T follicular helper cell (primary cell): ENCODE measurements around the gene TMEM132C.

Experiments
- DNase-seq: peaks from one replicate; pipeline ENCODE4 v3.0.0-alpha.2; 2020; ENCODE audit warnings: low read depth

Gene TMEM132C

DNA sequence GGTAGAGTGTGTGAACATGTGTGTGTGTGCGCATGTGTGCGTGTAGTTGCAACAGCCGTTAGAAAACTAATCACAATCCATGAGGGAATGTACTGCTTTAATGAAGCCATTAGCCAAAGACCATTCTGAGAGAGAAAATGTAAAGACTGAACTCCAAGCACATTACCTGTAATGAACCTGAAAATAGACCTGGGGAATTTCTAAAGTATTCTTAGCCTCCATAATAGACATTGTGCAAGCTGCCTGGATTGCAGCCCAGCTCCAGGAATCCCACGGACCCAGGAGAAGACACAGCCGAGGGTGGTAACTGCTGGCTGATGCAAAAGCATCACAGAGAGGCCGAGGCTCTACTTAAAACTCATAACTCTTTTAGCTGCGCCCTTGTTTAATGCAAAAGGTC, 400.2 kb downstream of the TMEM132C start:
- DNase-seq: no peak

DNA sequence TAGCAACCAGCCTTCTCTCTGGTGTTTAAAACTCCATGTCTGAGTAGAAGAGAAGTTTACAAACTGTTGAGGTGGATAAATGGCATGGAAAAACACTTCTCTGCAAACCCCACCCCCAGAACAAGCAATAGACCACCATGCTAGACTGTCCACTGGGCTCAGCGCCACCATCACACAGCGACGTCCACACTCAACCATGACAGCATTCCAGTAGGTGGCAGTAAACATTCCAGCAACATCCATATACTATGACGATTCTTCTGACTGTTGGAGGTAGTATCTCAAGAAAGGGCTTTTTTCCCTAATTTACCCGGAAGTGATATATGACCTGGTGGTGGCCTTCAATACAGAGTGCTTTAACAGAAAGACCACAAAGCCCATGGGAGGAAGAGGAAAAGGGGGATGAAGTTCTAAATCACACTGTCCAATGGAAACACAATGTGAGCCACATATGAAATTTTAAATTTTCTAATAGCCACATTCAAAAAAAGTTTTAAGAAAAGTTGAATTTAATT, 404.6 kb downstream of the TMEM132C start:
- no peak for DNase-seq

DNA sequence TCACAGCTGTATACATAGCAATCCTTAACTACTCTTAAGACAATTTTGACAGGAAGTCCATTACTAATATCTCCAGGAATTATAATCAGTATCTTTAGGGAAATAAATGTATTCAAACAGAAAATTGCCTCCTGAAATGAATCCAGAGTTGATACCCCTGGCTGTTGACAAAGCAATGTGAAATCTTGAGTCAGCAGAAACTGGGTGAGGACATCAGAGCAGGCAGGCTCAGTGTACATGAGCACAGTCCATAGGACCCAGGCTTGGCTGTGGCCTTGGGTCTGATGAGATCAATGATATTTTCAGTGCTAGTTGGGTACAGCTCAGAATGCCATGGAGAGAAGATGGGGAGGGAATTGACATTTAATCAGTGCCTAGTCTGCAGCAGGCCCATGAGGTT, 405.5 kb downstream of the TMEM132C start:
- DNase-seq: no peak

DNA sequence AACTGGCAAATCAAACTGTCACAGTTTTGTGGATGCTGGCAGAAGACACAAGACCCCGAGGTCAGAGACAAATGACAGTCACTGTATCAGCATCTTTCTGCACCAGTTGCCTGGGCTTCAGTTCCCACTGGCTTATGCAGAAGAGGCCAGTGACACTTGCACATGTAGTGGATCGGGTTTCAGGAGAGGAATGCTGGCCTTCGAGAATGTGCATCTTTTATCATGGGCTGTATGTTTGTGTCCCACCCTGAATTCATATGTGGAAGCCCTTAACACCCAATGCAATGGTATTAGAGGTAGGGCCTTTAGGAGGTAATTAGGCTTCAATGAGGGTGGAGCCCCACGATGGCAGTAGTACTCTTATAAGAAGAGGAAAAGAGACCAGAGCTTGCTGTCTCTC, 405.9 kb downstream of the TMEM132C start:
- DNase-seq: no peak

DNA sequence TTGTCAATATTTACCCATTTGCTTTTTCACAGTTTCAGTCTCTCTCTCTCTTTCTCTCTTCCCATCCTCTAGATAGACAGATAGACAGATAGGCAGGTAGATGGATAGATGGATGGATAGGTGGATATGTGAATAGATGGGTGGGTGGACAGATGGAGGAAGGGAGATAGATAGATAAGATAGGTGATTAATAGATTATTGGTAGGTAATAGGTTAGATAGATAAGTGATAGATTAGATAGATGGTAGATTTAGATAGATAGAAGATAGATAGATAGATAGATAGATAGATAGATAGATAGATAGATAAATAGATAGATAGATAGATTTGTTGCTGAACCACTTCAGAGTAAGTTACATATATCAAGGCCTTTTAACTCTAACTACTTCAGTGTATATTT, 408.6 kb downstream of the TMEM132C start:
- no peak for DNase-seq

DNA sequence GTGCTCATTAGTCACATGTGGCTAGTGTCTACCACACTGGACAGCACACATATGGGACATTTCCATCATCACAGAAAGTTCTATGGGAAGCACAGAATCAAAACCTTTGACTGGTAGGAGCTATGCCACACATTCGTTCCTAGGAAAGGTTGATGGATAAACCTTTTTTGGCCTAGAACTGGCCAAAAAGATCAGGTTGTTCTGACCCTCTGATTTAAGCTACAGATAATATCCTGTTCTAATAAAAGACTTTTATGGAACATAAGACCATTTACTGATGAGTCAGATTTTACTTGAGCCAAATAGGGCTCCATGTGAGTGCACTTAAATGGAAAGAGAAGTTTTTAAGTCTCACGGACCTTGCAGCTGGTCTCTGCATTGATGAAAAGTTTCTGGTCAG, 413.6 kb downstream of the TMEM132C start:
- DNase-seq: no peak

DNA sequence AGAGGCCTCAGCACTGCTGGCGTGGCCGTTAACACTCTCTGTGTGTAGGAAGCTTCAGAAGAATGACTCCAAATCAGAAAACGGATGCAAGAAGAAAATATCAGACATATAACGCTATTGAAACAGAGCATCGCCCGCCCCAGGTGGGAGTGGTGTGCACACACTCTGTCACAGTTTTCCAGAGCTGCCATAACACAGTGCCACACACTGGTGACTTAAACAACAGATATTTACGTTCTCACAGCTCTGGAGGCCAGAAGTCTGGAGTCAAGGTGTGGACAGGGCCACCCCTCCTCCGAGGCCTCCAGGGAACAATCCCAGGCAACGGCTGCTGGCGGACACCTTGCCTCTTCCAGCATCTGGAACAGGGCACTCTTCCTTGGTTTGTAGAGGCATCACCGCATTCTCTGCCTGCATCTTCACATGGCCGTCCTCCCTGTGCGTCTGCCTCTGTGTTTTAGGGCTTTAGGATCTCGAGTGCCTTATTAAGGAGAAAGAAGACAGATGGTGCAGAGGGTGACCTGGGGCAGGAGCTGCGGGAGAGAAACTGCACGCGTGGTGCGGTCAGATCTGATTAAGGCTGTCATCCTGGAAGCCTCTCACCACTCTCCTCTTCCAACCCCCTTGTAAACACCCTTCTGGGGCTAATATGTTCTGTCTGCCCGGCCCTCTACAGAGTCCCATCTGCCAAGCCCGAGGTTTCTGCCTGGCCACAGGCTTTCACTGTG, 415.7 kb downstream of the TMEM132C start:
- DNase-seq: no peak

DNA sequence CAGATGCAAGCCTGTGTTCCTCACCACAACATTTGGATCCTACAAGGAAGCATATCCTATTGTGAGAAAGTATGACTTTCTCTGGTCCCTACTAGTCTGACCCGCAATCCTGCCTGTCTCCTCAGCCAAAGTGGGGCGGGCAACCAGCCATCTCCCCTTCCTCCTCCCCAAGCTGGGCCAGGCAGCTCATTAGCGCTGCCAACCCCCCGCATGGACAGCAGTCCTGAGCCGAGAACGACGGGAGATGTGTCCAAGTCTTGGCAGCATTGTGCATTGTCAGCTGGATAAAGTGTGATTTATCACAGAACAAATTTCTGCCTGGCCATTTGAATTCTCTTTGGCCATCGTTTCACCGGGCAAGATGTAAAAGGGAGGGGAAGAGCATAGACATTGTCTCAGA, 417.4 kb downstream of the TMEM132C start:
- DNase-seq: no peak

DNA sequence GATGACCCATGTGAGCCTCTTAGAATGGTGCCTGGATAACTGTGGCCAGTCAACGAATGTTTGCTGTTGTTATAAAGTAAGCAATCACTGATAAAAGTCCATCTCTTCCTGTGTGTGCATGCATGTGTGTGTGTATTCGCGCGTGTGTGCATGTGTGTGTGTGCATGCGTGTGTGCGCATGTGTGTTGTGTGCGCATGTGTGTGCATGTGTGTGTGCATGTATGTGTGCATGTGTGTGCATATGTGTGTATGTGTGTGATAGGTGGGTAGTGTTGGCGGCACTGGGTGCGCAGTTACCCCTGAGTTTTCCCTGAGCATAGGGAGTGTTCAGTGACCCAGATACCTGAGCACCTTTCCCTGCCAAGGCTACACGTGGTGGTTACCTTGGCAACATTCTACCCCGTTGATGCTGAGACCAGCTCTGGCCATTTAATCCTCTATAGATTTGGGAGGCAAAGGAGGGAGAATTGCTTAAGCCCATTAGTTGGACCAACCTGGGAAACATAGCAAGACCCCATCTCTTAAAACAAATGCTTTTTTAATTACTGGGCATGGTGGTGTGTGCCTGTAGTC, 419.0 kb downstream of the TMEM132C start:
- DNase-seq: no peak

DNA sequence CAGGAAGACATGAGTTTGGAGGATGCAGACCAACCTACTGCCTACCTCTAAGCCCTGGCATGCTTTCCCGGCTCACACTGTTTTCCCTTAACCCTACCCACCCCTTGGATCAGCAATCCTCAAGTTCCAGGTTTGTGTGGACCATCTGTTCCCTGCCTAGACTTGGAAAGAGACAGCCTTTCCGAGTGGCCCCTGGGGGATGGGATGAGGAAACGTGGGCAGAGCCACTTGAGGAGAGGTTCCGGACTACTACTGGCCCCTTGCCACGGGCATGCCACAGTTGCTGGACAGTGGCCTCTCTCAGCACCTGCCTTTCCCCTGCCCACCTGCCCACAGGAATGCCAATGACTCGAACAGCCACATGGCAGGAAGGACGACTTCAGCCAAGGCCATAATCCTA, 420.9 kb downstream of the TMEM132C start:
- DNase-seq: no peak

DNA sequence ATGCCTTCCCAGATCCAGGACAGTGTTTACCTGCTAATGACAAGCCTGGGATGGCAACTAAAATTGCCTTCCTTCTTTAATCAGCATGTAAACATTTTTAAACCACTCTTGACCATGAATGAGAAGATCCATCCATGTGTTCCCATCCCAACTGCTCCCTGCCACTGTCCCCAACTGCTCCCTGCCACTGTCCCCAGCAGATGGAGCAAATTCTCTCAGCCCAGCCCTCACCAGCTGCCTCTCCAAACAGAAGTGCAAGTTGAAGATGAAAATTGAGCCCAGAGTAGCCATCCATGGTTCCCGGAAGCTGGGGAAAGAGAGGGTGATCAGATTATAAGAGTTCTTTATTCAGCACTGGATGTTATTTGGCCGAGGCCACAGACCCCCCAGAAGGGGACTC, 423.7 kb downstream of the TMEM132C start:
- DNase-seq: no peak

DNA sequence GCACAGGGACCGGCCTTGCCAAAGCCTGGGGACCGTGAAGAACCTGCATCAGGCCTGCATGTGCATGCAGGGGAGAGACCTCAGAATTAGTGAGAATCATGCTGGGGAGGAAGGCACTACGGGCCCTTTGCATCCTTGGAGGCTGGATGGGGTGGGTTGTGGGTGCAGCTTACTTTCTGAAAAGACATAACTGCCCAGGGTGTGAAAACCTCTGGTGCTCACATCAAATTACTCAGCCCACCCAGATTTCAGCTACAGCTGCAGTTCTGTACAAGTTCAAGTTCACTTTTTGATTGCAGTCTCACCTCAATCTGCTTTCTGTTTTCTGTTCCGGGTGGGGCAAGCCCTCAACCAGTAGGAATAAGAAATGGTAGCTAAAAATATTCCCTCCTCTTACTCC, 426.1 kb downstream of the TMEM132C start:
- DNase-seq: no peak

DNA sequence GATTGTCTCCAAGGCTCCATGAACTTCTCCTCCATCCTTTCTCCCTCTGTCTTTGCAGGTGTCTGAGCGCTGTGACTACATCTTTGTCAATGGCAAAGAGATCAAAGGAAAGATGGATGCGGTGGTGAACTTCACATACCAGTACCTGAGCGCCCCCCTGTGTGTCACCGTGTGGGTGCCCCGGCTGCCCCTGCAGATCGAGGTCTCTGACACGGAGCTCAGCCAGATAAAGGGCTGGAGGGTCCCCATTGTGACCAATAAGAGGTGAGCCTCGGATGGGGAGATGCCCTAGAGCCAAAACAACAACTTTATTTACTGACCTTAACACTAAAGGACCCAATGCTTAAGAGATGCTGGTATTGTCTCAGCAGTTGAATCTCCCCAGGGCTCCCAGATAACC, 426.8 kb downstream of the TMEM132C start:
- DNase-seq: no peak

DNA sequence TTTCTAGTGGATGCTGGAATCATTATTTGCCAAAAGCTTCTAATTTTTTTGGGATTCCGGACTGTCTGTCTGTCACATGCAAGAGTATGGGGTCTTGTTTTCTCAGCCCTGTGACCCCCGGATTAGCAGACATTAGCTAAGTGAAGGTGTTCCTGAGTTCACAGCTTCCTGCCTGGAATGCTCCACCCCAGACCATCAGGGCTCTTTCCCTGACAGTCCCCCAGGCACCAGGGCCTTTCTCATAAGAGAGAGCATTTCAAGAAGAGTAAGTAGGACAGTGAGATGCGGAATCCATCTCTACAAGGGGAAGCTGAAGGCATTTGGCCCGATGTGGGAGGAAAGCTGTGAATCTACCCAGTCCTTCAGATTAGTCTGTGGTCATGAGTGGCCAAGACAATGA, 427.5 kb downstream of the TMEM132C start:
- DNase-seq: no peak

DNA sequence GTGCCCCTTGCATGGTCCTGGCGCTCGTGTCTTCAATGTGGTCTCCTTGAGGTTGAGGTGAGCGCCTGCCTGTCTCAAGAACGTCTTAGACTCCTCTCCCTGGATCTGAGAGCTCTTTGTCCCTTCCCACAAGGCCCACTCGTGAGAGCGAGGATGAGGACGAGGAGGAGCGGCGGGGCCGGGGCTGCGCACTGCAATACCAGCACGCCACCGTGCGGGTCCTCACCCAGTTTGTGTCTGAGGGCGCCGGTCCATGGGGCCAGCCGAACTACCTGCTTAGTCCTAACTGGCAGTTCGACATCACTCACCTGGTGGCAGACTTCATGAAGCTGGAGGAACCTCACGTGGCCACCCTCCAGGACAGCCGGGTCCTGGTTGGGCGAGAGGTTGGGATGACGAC, 428.7 kb downstream of the TMEM132C start:
- DNase-seq: no peak

DNA sequence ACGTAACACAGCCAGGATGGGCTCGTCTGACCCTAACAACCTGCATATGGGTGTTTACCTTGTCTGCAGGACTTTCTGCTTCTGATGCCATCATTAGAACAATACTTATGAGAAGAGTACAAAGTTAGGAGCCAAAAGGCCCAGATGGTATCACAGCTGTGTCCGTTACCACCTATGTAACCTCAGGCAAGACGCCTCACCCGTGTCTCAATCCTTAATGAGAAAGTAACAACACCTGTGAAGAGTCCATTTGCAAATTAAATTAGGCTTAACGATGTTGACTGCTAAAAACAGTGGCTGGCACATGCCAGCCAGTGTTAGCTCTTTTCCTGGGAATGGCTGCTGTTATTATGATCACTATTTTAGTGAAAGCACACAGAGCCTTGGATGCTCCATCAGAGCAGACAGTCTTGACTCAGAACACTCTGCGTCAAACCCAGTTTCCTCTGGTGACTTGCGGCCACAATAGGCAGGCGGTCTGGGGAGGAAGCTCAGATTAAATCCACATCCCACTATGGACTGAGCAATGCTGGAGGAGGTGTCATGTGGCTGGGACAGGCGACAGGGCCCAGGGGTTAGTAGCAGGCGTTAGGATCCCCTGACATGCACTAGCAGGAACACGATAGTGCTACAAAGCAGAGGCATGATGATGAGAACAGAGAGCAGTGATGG, 431.5 kb downstream of the TMEM132C start:
- no peak for DNase-seq

DNA sequence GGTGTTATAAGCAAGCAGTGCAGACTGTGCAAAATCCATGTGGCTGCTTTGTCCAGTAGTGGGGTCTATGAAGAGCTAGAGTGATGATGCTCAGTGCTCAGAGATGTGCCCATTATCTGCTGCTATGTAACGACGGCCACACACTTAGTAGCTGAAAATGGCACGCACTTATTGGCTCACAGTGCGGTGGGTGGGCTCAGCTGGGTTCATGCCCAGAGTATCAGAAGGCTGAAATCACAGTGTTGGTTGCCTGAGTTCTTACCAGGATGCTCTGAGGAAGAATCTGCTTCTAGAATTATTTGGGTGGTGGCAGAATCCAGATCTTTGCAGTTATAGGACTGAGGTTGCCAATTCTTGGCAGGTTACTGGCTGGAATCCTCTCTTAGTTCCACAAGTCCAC, 432.1 kb downstream of the TMEM132C start:
- DNase-seq: no peak

DNA sequence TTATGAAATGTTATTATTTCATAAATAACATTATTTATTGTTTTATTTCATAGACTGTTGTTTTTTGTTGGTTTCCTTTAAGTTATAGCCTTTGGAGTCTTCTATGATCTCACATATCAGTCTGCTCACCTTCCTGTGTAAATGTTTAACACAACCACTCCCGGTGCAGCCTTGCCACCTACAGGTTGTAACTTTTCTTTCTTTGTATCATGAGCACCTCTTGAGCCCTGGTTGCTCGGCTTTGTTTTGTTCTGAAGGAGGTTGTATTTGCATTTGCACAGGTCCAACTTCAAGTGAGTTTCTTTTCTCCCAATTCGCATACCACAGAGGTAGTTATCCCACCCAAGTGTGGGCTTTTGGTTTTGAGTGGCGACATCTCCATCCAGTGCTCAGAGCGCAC, 435.4 kb downstream of the TMEM132C start:
- DNase-seq: no peak

DNA sequence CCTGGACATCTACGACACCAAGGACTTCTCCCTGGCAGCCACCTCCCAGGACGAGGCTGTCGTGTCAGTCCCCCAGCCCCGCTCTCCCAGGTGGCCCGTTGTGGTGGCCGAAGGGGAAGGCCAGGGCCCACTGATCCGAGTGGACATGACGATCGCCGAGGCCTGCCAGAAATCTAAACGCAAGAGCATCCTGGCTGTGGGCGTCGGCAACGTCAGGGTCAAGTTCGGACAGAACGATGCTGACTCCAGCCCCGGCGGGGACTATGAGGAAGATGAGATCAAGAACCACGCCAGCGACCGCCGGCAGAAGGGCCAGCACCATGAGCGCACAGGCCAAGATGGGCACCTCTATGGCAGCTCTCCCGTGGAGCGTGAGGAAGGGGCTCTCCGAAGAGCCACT, 438.2 kb downstream of the TMEM132C start:
- no peak for DNase-seq

DNA sequence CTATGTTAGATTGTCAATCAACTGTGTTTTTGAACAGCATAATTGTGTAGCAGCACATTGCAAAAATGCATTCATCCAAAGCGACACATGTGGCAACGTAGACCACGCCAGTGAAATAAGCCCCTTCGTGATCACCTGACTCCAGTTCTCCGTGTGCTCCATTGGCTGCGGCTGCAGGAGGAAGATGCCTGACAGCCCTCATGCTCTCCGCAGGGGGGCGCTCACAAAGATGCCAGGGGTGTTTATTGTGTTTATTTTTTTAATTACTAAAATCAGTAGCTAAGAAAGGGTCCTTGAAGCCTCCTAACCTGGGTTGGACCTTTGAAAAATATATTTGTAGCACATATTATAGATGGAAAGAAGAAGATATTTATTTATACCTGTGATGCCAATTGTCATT, 440.5 kb downstream of the TMEM132C start:
- DNase-seq: no peak

DNA sequence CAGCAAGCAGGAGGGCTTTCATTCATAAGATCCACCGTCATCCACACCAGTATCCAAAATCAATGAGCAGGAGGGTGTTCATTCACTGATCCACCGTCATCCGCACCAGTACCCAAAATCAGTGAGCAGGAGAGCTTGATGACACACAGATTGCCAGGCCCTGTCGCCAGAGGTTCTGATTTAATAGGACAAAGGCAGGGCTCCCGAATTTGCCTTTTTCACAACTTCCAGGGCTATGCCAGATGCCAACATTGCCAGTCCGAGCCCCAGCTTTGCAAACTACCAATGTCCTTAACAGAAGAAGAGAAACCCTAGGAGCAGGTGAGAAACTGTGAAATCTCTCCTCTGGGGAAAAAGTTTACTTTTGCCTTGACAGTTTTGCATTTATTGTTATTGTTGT, 441.8 kb downstream of the TMEM132C start:
- DNase-seq: no peak

DNA sequence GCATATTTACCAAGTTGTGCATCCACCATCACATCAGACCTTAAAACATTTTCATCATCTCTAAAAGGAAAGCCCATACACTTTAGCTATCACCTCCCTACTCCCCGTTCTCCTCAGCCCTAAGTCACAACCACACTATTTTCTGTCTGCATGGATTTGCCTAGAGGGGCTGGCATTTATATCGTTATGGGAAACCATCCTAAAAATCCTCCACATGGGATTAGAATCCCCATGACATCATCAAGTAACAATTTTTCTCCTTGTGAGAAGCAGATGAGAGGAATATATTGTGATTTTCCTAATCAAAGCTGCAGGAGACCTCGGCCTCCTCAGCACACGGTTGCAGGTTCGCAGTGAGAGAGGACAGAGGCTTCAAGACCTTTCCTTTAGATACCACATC, 442.7 kb downstream of the TMEM132C start:
- DNase-seq: no peak

DNA sequence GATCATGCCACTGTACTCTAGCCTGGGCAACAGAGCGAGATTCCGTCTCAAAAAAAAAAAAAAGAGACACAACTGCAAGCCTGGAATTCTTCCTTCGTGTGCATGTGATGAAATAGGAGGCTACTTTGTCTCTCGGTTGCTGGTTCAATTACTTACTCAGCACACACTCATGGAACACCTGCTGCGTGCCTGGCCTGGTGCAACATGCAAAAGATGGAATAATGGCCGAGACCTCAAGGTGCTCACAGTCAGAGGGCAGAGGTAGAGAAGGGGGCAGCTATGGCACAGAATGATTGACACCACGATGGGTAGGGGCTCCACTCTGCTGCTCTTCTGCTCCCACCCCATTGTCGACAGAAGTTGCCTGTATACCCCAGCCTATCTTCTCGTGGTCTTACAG, 444.5 kb downstream of the TMEM132C start:
- DNase-seq: no peak
